AG09309 (cell line): ENCODE results near the gene KIF2C.
A peak's percentile ranks its signal among the peaks of the same experiment; 100 is the strongest.
"Not testable (repeated sequence)": the region's sequence is repeated elsewhere in the genome, so short reads cannot be mapped to it uniquely, and the experiment has no call there.

Experiments
- DNase-seq: peaks from one replicate; pipeline ENCODE4 v3.0.0-alpha.2; 2010; ENCODE audit warnings: low read depth
- H3K4me3 ChIP-seq: 2 replicates; pipeline ENCODE4 v1.5.1; 2011; ENCODE audit warnings: mild to moderate bottlenecking, low read depth, low read length, moderate library complexity; ENCODE audit not compliant: control insufficient read depth
- CTCF ChIP-seq: IDR thresholded peaks from 2 replicates; pipeline ENCODE4 v1.5.1; 2011; ENCODE audit warnings: mild to moderate bottlenecking, low read depth, low read length, inconsistent platforms; ENCODE audit not compliant: insufficient read depth, control insufficient read depth; ENCODE audit errors: missing control alignments

The KIF2C gene

GRCh38 chr1:44808063-44808937, 68.7 kb downstream of the KIF2C start, which contains the start of gene BTBD19:
Gene BTBD19, plus strand, starts transcription at chr1:44808523. Its CDS starts 298 bp downstream, at chr1:44808821.
- peak within 1 kb of the TSS; percentile 42 for H3K4me3 ChIP-seq
- DNase-seq: no peak
- TF ChIP-seq CTCF: no peak

- H3K4me3 ChIP-seq: peak overlapping the region; percentile 42
- no peak for DNase-seq
These were observed 69.6 kb downstream of the KIF2C start for GRCh38 chr1:44808938-44809917.

GRCh38 chr1:44810101-44810761, 70.6 kb downstream of the KIF2C start:
- DNase-seq: no peak
- peak overlapping the region; percentile 42 for H3K4me3 ChIP-seq

More at GRCh38 chr1:44808938-44809917, 69.6 kb downstream of the KIF2C start:
- TF ChIP-seq CTCF: peak; percentile 29

GRCh38 chr1:44810762-44811105, 71.1 kb downstream of the KIF2C start:
- DNase-seq, H3K4me3 ChIP-seq: not testable (repeated sequence)

More at GRCh38 chr1:44810101-44810761, 70.6 kb downstream of the KIF2C start:
- TF ChIP-seq CTCF: no peak

- H3K4me3 ChIP-seq: no peak overlapping the region
- DNase-seq: no peak
- no peak for TF ChIP-seq CTCF
These were observed 71.6 kb downstream of the KIF2C start for GRCh38 chr1:44811234-44811633.

GRCh38 chr1:44812822-44813543, 73.3 kb downstream of the KIF2C start:
- no peak overlapping the region for H3K4me3 ChIP-seq
- no peak for DNase-seq
- no peak for TF ChIP-seq CTCF

GRCh38 chr1:44815926-44816325, 76.3 kb downstream of the KIF2C start:
- not testable (repeated sequence) for DNase-seq, H3K4me3 ChIP-seq
